K562 (cell line): Measurements from ENCODE around the gene MAST4. TPM values are rescaled to one million over a fixed set of nuclear protein-coding genes. Genes with fewer than 3 reads are reported as not detected.

ENCODE experiments used
- ATAC-seq: fragments of 200-7000 bp; cut with Tn5 transposase; 3 replicates; pipeline ENCODE4 v1.9.1; 2020; ENCODE audit warnings: moderate library complexity
- BruUV-seq: library from RNA; stranded (reverse); fragments of 400-500 nt; replicated peaks from 2 replicates; lab custom pipeline; 2021; lab: Mats Ljungman, UMichigan
- CTCF ChIA-PET: fragments of 300-600 bp; formaldehyde crosslinking; extraction: SDS; loops from one replicate; lab custom pipeline; 2021; ENCODE audit warnings: low intra/inter-chr PET ratio; lab: Yijun Ruan, JAX
- POLR2A ChIA-PET: fragments of 300-600, 350-650 bp; sonication (Branson Sonifier 250); formaldehyde crosslinking; extraction: SDS; loops from one replicate; lab custom pipeline; 2021; ENCODE audit warnings: antibody characterized with exemption, inconsistent platforms; lab: Yijun Ruan, JAX
- DNase-seq, 4 experiments: peaks; one replicate each; pipeline versions ENCODE4 v3.0.0 to v3.0.0-alpha.2; 2011 to 2018; ENCODE audit warnings: low spot score in 3 of 4, mixed read lengths in 3 of 4; ENCODE audit errors: extremely low read depth in 1 of 4
- FAIRE-seq: peaks from 2 replicates; lab custom pipeline; 2011; peaks lifted over from hg19 to GRCh38; lab: Jason Lieb, UNC
- H2AFZ ChIP-seq: 2 replicates; pipeline ENCODE4 v1.6.0; 2011; ENCODE audit warnings: low read depth, low read length, control low read depth, inconsistent platforms
- H3K27ac ChIP-seq: fragments of 200-600 bp; 3 replicates; pipeline ENCODE4 v1.8.0; 2011; ENCODE audit warnings: low read depth, mild to moderate bottlenecking, control low read depth, inconsistent platforms, low read length, moderate library complexity, mixed read lengths; ENCODE audit errors: extremely low read depth
- H3K27me3 ChIP-seq, 2 experiments: fragments of 300-600 bp in 1 of 2; 2 replicates in 1 of 2; 3 replicates in 1 of 2; pipeline versions ENCODE4 v1.6.0 to v1.8.0; 2011; ENCODE audit warnings: inconsistent platforms in 2 of 2, low read length in 2 of 2, mild to moderate bottlenecking in 1 of 2, mixed read lengths in 1 of 2, moderate library complexity in 1 of 2; ENCODE audit not compliant: control insufficient read depth in 2 of 2, insufficient read depth in 2 of 2
- H3K36me3 ChIP-seq: fragments of 300-600 bp; 3 replicates; pipeline ENCODE4 v1.8.0; 2011; ENCODE audit warnings: mild to moderate bottlenecking, low read length, inconsistent platforms; ENCODE audit not compliant: control insufficient read depth, insufficient read depth
- H3K4me1 ChIP-seq, 2 experiments: fragments of 200-600 bp in 1 of 2; replicated peaks in 1 of 2; 2 replicates in 1 of 2; 3 replicates in 1 of 2; pipeline versions ENCODE4 v1.5.1 to v1.8.0; 2011; ENCODE audit warnings: inconsistent platforms in 2 of 2, low read length in 2 of 2, mild to moderate bottlenecking in 1 of 2, mixed read lengths in 1 of 2, moderate library complexity in 1 of 2; ENCODE audit not compliant: control insufficient read depth in 2 of 2, insufficient read depth in 2 of 2
- H3K4me2 ChIP-seq: 2 replicates; pipeline ENCODE4 v1.6.1; 2011; ENCODE audit warnings: low read length, control low read depth, inconsistent platforms, mixed read lengths; ENCODE audit not compliant: insufficient read depth
- H3K4me3 ChIP-seq: fragments of 200-600 bp; sonication (generic), shearing (Covaris generic); 2 replicates; pipeline ENCODE4 v1.5.1; 2016; ENCODE audit warnings: control low read depth, inconsistent platforms
- H3K79me2 ChIP-seq: fragments of 200-600 bp; 3 replicates; pipeline ENCODE4 v1.8.0; 2011; ENCODE audit warnings: low read length, inconsistent platforms; ENCODE audit not compliant: control insufficient read depth, insufficient read depth
- H3K9ac ChIP-seq, 2 experiments: 2 replicates each; pipeline versions ENCODE4 v1.6.0 to v1.6.1; 2011; ENCODE audit warnings: low read depth in 2 of 2, low read length in 2 of 2, control low read depth in 1 of 2, inconsistent platforms in 1 of 2, mild to moderate bottlenecking in 1 of 2, mixed read lengths in 1 of 2; ENCODE audit not compliant: insufficient read depth in 1 of 2
- H3K9me1 ChIP-seq: one replicate; pipeline ENCODE4 v1.6.0; 2011; ENCODE audit warnings: inconsistent platforms, mild to moderate bottlenecking, low read length, moderate library complexity; ENCODE audit not compliant: control insufficient read depth, insufficient read depth
- H3K9me3 ChIP-seq: replicated peaks from 2 replicates; pipeline ENCODE4 v1.5.1; 2011; ENCODE audit warnings: low read depth, low read length, inconsistent platforms; ENCODE audit not compliant: control insufficient read depth, insufficient read depth
- H4K20me1 ChIP-seq: replicated peaks from 2 replicates; pipeline ENCODE4 v1.6.1; 2011; ENCODE audit warnings: low read length, inconsistent platforms, mixed read lengths; ENCODE audit not compliant: control insufficient read depth, insufficient read depth
- CHCHD3 ChIP-seq: fragments of 250-450 bp; sonication (Bioruptor Pico); IDR thresholded peaks from 2 replicates; pipeline ENCODE4 v2.1.2; 2022; ENCODE audit warnings: mild to moderate bottlenecking
- CHD1 ChIP-seq: fragments of 200-600 bp; sonication (generic); IDR thresholded peaks from one replicate; pipeline ENCODE4 v1.6.1; 2012; ENCODE audit warnings: mild to moderate bottlenecking, moderate library complexity, low read length, inconsistent platforms
- ELF1 ChIP-seq: fragments of 200-800 bp; sonication (Bioruptor generic); IDR thresholded peaks from 2 replicates; pipeline ENCODE4 v1.6.1; 2016; ENCODE audit warnings: missing genetic modification characterization, missing compliant biosample characterization
- EP300 ChIP-seq: IDR thresholded peaks from 2 replicates; pipeline ENCODE4 v1.6.1; 2012; ENCODE audit warnings: low read length, improper control_type of control experiment
- FOSL1 ChIP-seq: fragments of 200-800 bp; sonication (Bioruptor generic); conservative IDR thresholded peaks from 2 replicates; pipeline ENCODE4 v1.6.1; 2016; ENCODE audit warnings: missing genetic modification characterization, missing compliant biosample characterization
- KLF16 ChIP-seq: IDR thresholded peaks from 2 replicates; pipeline ENCODE4 v1.6.1; 2016; ENCODE audit warnings: antibody characterized with exemption
- LEF1 ChIP-seq: fragments of 450-650 bp; IDR thresholded peaks from 2 replicates; pipeline ENCODE4 v1.6.1; 2016; ENCODE audit warnings: mild to moderate bottlenecking
- NELFE ChIP-seq: IDR thresholded peaks from 2 replicates; pipeline ENCODE4 v1.6.1; 2011; ENCODE audit warnings: mild to moderate bottlenecking; ENCODE audit not compliant: insufficient read depth, insufficient read length
- PTTG1 ChIP-seq: fragments of 450-650 bp; IDR thresholded peaks from 2 replicates; pipeline ENCODE4 v1.6.1; 2016; ENCODE audit warnings: low read depth, mild to moderate bottlenecking, missing genetic modification characterization, missing compliant biosample characterization
- SP1 ChIP-seq: sonication (generic); formaldehyde crosslinking; IDR thresholded peaks from 2 replicates; pipeline ENCODE4 v1.8.1; 2022; ENCODE audit warnings: mild to moderate bottlenecking, missing genetic modification reagents
- ZNF311 ChIP-seq: fragments of 250-450 bp; sonication (Bioruptor Pico); IDR thresholded peaks from 2 replicates; pipeline ENCODE4 v1.4.0; 2020; ENCODE audit warnings: mild to moderate bottlenecking, moderate library complexity
- WGBS: fragments of 100-300 bp; shearing (Covaris generic); methylation state at CpG from one replicate; pipeline ENCODE4 v1.1.6; 2016; ENCODE audit warnings: low coverage, mixed read lengths; ENCODE audit not compliant: insufficient coverage; ENCODE audit errors: missing lambda C conversion rate; 5-methylcytosine and 5-hydroxymethylcytosine counted together
- in situ Hi-C: fragments of 300-500 bp; cut with MboI; formaldehyde crosslinking; loops from 4 replicates; pipeline ENCODE4 v1.15.0; 2018; ENCODE audit warnings: inconsistent platforms, mixed read lengths
- intact Hi-C: fragments of 100-400 bp; cut with micrococcal nuclease; formaldehyde crosslinking; loops from 2 replicates; pipeline ENCODE4 v1.14.2; 2022
- polyA plus RNA-seq, 8 experiments: library from polyadenylated mRNA; depleted of rRNA in 4 of 8; stranded (reverse) in 5 of 8; unstranded in 3 of 8; fragments of >200 nt; fragmentation: Nextera tagmentation in 2 of 8; fragmentation: Illumina TruSeq in 1 of 8; extraction: Ambion mirVana in 2 of 8; extraction: Trizol in 1 of 8; gene quantifications; 2 replicates each; pipeline versions ENCODE4 v1.2.1 to v1.2.3, GENCODE V29; 2011 to 2014; ENCODE audit warnings: inconsistent platforms in 1 of 8, missing spikeins in 1 of 8
- total RNA-seq, 7 experiments: library from RNA; depleted of rRNA in 6 of 7; stranded (reverse); fragments of >200 nt in 6 of 7; fragmentation: Illumina TruSeq in 2 of 7; extraction: Trizol in 2 of 7; gene quantifications; 2 replicates each; pipeline versions ENCODE4 v1.2.1 to v1.2.3, GENCODE V29; 2011 to 2021; ENCODE audit warnings: low replicate concordance in 1 of 7
- TF ChIP-seq, protein P1 (sequence below), 2 experiments: fragments of 150-350 bp in 1 of 2; IDR thresholded peaks; 2 replicates each; pipeline ENCODE4 v1.6.1; 2012 to 2016; ENCODE audit warnings: low read depth in 2 of 2, low read length in 2 of 2, mild to moderate bottlenecking in 1 of 2, moderate library complexity in 1 of 2
- TF ChIP-seq, protein P2 (sequence below): fragments of 450-650 bp; IDR thresholded peaks from 2 replicates; pipeline ENCODE4 v1.6.1; 2018; ENCODE audit not compliant: partially characterized antibody
- TF ChIP-seq, protein P3 (sequence below): fragments of 250-450 bp; sonication (Bioruptor Pico); IDR thresholded peaks from 2 replicates; pipeline ENCODE4 v1.5.0; 2021

MAST4 gene
- total and polyA plus RNA-seq, 9 of the 15 experiments (the other 6 are each of a cell fraction or from before 2014, with no cell fraction given): 0.88 to 10.1 (median 5.2) TPM

DNA sequence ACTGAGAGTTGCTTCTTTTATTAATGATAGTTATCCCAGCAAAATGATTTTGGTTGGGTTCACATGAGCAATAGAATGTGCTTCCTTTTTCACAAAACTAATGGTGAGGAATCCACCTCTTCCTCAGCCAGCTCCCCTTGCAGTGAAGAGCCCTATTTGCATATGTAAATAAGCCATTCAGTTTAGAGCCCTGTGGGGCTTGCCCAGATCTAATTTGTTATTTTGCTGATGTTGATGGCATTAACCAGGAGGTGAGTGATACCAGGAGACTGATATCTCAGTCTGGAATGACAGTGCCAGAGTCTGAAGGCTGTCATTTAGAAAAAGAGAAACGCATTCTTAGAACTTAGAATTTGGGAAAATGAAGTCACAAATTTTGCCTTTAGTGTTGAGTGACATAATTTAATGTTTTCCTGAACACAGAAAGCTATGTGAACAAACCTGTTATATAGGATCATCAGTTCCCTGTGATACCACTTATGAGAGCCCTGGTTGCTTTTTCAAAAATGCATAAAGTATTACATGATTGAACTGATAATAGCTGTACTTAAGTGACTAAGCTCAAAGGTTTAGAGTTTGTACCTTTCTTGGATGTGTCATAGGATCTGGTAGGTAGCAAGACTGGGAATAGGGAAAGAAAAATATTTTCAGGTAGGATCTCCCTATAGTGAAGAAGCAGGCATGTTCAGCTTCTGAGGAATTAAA lies 271.6 kb downstream of the MAST4 start:
- no peak overlapping the region for H3K9ac ChIP-seq
- in situ Hi-C loops (no loop called here), intact Hi-C loops (no loop called here)
- no peak overlapping the region for H3K4me2 ChIP-seq
- WGBS: 0% methylated on average over 1 of the region's 1 CpG
- H3K79me2 ChIP-seq: no peaks in the 10 kb centered on the region
- POLR2A ChIA-PET: interaction anchor here (0.6 kb wide), 1 partner anchor 105 kb away, joined by 3 read pairs; no protein-coding TSS in a partner anchor
- no peaks in the 10 kb centered on the region for H3K36me3 ChIP-seq
- DNase-seq (no peak), ATAC-seq (no peak), FAIRE-seq (no peak)
- H3K27ac ChIP-seq: no peak overlapping the region
- H3K9me3 ChIP-seq: no peaks in the 10 kb centered on the region
- H3K9me1 ChIP-seq: no peaks in the 10 kb centered on the region
- H3K4me3 ChIP-seq: no peak overlapping the region
- H2AFZ ChIP-seq: no peak overlapping the region
- no peaks in the 10 kb centered on the region for H4K20me1 ChIP-seq
- H3K4me1 ChIP-seq: no peaks in the 10 kb centered on the region
- H3K27me3 ChIP-seq: peaks cover 5% of the 10 kb centered on the region in 2 experiments
- CTCF ChIA-PET: no interaction called here
- no TSS peak for BruUV-seq
- TF ChIP-seq ELF1 (tag) (no peak), ZNF311 (CRISPR knock-in tag) (no peak), CHD1 (no peak), FOSL1 (no peak), PTTG1 (tag) (no peak), NELFE (no peak), EP300 (no peak), CHCHD3 (CRISPR knock-in tag) (no peak), SP1 (CRISPR knock-in tag) (no peak), LEF1 (no peak), KLF16 (no peak)
- TF ChIP-seq, protein P1, sequence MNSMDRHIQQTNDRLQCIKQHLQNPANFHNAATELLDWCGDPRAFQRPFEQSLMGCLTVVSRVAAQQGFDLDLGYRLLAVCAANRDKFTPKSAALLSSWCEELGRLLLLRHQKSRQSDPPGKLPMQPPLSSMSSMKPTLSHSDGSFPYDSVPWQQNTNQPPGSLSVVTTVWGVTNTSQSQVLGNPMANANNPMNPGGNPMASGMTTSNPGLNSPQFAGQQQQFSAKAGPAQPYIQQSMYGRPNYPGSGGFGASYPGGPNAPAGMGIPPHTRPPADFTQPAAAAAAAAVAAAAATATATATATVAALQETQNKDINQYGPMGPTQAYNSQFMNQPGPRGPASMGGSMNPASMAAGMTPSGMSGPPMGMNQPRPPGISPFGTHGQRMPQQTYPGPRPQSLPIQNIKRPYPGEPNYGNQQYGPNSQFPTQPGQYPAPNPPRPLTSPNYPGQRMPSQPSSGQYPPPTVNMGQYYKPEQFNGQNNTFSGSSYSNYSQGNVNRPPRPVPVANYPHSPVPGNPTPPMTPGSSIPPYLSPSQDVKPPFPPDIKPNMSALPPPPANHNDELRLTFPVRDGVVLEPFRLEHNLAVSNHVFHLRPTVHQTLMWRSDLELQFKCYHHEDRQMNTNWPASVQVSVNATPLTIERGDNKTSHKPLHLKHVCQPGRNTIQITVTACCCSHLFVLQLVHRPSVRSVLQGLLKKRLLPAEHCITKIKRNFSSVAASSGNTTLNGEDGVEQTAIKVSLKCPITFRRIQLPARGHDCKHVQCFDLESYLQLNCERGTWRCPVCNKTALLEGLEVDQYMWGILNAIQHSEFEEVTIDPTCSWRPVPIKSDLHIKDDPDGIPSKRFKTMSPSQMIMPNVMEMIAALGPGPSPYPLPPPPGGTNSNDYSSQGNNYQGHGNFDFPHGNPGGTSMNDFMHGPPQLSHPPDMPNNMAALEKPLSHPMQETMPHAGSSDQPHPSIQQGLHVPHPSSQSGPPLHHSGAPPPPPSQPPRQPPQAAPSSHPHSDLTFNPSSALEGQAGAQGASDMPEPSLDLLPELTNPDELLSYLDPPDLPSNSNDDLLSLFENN (IDR thresholded peaks at IDR 0.05; ENCODE audit: low read depth in 2 of 2, low read length in 2 of 2): no peak
- TF ChIP-seq, protein P2, sequence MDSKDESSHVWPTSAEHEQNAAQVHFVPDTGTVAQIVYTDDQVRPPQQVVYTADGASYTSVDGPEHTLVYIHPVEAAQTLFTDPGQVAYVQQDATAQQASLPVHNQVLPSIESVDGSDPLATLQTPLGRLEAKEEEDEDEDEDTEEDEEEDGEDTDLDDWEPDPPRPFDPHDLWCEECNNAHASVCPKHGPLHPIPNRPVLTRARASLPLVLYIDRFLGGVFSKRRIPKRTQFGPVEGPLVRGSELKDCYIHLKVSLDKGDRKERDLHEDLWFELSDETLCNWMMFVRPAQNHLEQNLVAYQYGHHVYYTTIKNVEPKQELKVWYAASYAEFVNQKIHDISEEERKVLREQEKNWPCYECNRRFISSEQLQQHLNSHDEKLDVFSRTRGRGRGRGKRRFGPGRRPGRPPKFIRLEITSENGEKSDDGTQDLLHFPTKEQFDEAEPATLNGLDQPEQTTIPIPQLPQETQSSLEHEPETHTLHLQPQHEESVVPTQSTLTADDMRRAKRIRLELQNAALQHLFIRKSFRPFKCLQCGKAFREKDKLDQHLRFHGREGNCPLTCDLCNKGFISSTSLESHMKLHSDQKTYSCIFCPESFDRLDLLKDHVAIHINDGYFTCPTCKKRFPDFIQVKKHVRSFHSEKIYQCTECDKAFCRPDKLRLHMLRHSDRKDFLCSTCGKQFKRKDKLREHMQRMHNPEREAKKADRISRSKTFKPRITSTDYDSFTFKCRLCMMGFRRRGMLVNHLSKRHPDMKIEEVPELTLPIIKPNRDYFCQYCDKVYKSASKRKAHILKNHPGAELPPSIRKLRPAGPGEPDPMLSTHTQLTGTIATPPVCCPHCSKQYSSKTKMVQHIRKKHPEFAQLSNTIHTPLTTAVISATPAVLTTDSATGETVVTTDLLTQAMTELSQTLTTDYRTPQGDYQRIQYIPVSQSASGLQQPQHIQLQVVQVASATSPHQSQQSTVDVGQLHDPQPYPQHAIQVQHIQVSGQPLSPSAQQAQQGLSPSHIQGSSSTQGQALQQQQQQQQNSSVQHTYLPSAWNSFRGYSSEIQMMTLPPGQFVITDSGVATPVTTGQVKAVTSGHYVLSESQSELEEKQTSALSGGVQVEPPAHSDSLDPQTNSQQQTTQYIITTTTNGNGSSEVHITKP: no peak
- TF ChIP-seq, protein P3, sequence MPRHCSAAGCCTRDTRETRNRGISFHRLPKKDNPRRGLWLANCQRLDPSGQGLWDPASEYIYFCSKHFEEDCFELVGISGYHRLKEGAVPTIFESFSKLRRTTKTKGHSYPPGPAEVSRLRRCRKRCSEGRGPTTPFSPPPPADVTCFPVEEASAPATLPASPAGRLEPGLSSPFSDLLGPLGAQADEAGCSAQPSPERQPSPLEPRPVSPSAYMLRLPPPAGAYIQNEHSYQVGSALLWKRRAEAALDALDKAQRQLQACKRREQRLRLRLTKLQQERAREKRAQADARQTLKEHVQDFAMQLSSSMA (CRISPR knock-in tag): no peak
